Spinal cord (tissue), 10 donors: ENCODE measurements around the gene TRMT112. TPM values are rescaled to one million over a fixed set of nuclear protein-coding genes. Genes with fewer than 3 reads are reported as not detected.
A peak's percentile ranks its signal among the peaks of the same experiment; 100 is the strongest.

Source experiments
- DNase-seq, 6 donors: peaks; one replicate each; pipeline versions ENCODE4 v3.0.0 to v3.0.0-alpha.2; 2013 to 2015; ENCODE audit warnings: low spot score in 6 of 6, low read depth in 4 of 6
- H3K27ac ChIP-seq: one replicate; pipeline ENCODE4 v1.5.1; 2013; ENCODE audit warnings: low read depth, low read length, control low read depth
- H3K27me3 ChIP-seq: one replicate; pipeline ENCODE4 v1.6.1; 2013; ENCODE audit warnings: low read length; ENCODE audit not compliant: control insufficient read depth, insufficient read depth
- H3K36me3 ChIP-seq: one replicate; pipeline ENCODE4 v1.6.1; 2013; ENCODE audit warnings: low read length; ENCODE audit not compliant: control insufficient read depth, insufficient read depth
- H3K4me1 ChIP-seq: one replicate; pipeline ENCODE4 v1.6.1; 2013; ENCODE audit warnings: low read length; ENCODE audit not compliant: control insufficient read depth, insufficient read depth
- H3K4me3 ChIP-seq: one replicate; pipeline ENCODE4 v1.5.1; 2013; ENCODE audit warnings: low read depth, low read length, control low read depth
- H3K9me3 ChIP-seq: one replicate; pipeline ENCODE4 v1.6.1; 2013; ENCODE audit warnings: low read length; ENCODE audit not compliant: control insufficient read depth, insufficient read depth
- WGBS: methylation state at CpG from one replicate; pipeline ENCODE4 v1.1.5; 2013; ENCODE audit warnings: missing lambda C conversion rate; ENCODE audit not compliant: insufficient coverage; 5-methylcytosine and 5-hydroxymethylcytosine counted together
- polyA plus RNA-seq, 2 donors: library from polyadenylated mRNA; unstranded; fragments of 120-200 nt; gene quantifications; one replicate each; pipeline ENCODE4 v1.2.1, GENCODE V29; 2013; ENCODE audit not compliant: insufficient read length in 2 of 2
- total RNA-seq, 2 donors: library from RNA; depleted of rRNA in 1 of 2; stranded (reverse); fragments of 120-200 nt in 1 of 2; fragments of >200 nt in 1 of 2; gene quantifications; one replicate each; pipeline versions ENCODE4 v1.2.3 to v1.2.4, GENCODE V29; 2013 to 2014
- donor health status: healthy.

The TRMT112 gene
- total and polyA plus RNA-seq, 4 donors, result 84.2 to 343 (median 143) TPM

GRCh38 chr11:64342869-64343745 lies 25.7 kb upstream of the TRMT112 start:
- Histone ChIP-seq H3K4me3 (no peak overlapping the region), H3K9me3 (no peaks in the 10 kb centered on the region), H3K27me3 (peaks cover 21% of the 10 kb centered on the region), H3K27ac (no peak overlapping the region), H3K4me1 (peaks cover 32% of the 10 kb centered on the region), H3K36me3 (peaks cover 11% of the 10 kb centered on the region)
- WGBS, result 56% methylated on average over 18 of the region's 29 CpGs
- no peak for DNase-seq

- H3K27me3 ChIP-seq, result peaks cover 21% of the 10 kb centered on the region
- peak overlapping the region; percentile 57 for H3K27ac ChIP-seq
- 15% methylated on average over 53 of the region's 55 CpGs for WGBS
- H3K4me1 ChIP-seq, result peaks cover 30% of the 10 kb centered on the region
- DNase-seq, result peak in 2 of 6 donors; percentile 68 to 81
- peaks cover 11% of the 10 kb centered on the region for H3K36me3 ChIP-seq
- no peaks in the 10 kb centered on the region for H3K9me3 ChIP-seq
- peak overlapping the region; percentile 33 for H3K4me3 ChIP-seq
Measured at GRCh38 chr11:64341851-64342791, 24.8 kb upstream of the TRMT112 start.

- Histone ChIP-seq H3K4me1 (peaks cover 30% of the 10 kb centered on the region), H3K27ac (no peak overlapping the region), H3K27me3 (peaks cover 21% of the 10 kb centered on the region), H3K36me3 (peaks cover 11% of the 10 kb centered on the region), H3K4me3 (no peak overlapping the region), H3K9me3 (no peaks in the 10 kb centered on the region)
- no peak for DNase-seq
- WGBS, result 79% methylated on average over 21 of the region's 21 CpGs
Measured at GRCh38 chr11:64341429-64341828, 24.1 kb upstream of the TRMT112 start.

DNA sequence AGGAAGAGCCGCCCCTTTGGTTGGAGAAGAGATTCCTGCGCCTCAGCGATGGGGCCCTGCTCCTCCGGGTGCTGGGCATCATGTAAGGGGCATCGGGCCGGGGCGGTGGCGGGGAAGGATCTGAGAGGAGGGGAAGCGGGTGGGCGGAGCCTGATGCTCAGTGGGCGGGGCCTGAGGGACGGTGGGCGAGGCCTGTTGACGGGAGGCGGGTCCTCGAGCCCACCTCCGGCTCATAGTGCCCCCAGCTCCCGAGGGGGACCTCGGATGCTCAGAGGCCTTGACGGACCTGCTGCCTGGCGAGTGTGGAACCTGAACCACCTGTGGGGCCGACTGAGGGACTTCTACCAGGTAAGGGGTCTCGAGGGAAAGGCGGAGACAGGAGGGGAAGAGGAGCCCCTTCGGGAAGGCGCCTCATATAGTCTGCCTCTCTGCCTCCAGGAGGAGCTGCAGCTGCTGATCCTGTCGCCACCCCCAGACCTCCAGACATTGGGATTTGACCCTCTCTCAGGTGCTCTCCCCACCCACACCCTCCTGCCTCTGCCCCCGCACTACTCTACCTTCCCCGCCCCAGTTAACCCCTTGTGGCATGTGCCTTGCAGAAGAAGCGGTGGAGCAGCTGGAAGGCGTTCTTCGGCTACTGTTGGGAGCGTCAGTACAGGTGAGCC lies 23.4 kb upstream of the TRMT112 start:
- Histone ChIP-seq H3K4me3 (no peak overlapping the region), H3K4me1 (peaks cover 30% of the 10 kb centered on the region), H3K36me3 (peaks cover 11% of the 10 kb centered on the region), H3K9me3 (no peaks in the 10 kb centered on the region), H3K27me3 (peaks cover 21% of the 10 kb centered on the region), H3K27ac (no peak overlapping the region)
- no peak for DNase-seq
- 13% methylated on average over 30 of the region's 33 CpGs for WGBS

DNA sequence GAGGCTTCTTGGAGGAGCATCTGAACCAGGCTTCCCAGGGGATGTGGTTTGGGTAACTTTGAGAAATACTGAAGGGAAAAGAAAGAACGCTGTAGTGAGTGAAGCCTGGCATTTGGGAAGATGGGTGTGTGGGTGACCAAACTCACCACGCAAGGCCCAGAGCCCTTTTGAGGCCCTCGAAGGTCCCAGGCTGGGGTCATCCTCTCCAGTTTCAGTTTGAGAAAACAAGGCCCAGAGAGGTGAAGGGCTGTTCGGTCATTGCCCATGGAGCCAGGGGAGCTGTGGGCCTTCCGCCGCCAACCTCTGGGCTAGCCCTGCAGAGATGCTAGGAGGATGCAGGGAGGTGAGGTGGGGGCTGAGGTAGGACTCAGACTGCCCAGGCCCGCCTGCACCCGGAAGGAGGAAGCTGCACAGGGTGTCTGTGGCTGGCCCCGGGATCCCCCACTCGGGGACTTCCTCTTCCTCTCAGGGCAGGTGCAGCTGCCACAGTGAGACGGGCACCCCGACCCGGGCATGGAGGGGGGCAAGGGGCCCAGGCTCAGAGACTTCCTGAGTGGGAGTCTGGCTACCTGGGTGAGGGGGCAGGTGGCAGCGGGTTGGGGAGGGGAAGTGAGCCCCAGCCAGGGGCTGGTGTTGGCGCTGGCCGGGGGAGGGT lies 22.5 kb upstream of the TRMT112 start, which contains the start of gene CCDC88B:
CCDC88B (plus strand) TSS at position 451 of the 655 bp plus-strand sequence; CDS start at position 514, 63 bp downstream.
- WGBS, result 78% methylated on average over 16 of the region's 16 CpGs
- Histone ChIP-seq H3K27me3 (peaks cover 21% of the 10 kb centered on the region), H3K27ac (no peak within 1 kb of the TSS), H3K9me3 (no peaks in the 10 kb centered on the region), H3K4me3 (no peak within 1 kb of the TSS), H3K36me3 (peaks cover 11% of the 10 kb centered on the region), H3K4me1 (peaks cover 30% of the 10 kb centered on the region)
- DNase-seq, result no peak

DNA sequence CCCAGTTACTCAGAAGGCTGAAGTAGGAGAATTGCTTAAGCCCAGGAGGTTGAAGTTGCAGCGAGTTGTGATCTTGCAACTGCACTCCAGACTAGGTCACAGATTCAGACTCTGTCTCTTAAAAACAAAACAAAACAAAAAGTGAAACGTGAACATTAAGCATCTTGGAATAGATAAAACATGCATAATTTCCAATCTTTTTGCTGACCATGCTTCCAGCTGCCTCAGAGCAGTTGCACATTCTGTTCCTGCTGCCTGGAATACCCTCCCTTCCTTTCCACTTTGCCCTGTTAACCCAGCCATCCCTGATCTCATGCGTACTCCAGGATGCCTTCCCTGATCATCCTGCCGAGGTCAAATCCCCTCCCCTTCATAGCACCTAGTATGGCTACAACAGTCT lies 21.9 kb upstream of the TRMT112 start:
- Histone ChIP-seq H3K36me3 (peaks cover 7% of the 10 kb centered on the region), H3K4me3 (no peak overlapping the region), H3K27me3 (peaks cover 21% of the 10 kb centered on the region), H3K9me3 (no peaks in the 10 kb centered on the region), H3K27ac (no peak overlapping the region), H3K4me1 (peaks cover 30% of the 10 kb centered on the region)
- 85% methylated on average over 2 of the region's 4 CpGs for WGBS
- DNase-seq, result no peak

DNA sequence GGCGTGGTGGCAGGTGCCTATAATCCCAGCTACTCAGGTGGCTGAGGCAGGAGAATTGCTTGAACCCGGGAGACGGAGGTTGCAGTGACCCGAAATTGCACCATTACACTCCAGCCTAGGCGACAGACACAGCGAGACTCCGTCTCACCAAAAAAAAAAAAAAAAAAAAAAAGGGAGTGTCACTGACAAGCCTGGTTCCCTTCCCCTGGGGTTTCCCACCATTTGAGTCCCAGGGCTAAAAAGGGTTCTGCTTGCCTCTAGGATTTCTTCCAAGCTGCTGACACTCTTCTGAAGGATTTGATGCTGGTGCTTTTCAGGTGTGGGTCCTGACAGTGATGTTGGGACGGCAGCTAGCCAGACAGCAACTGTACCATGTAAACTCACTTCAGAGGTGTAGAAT lies 21.4 kb upstream of the TRMT112 start:
- no peak overlapping the region for H3K4me3 ChIP-seq
- peaks cover 21% of the 10 kb centered on the region for H3K27me3 ChIP-seq
- DNase-seq, result no peak
- no peaks in the 10 kb centered on the region for H3K9me3 ChIP-seq
- H3K4me1 ChIP-seq, result peaks cover 30% of the 10 kb centered on the region
- H3K27ac ChIP-seq, result no peak overlapping the region
- H3K36me3 ChIP-seq, result peaks cover 4% of the 10 kb centered on the region
- WGBS, result 82% methylated on average over 1 of the region's 8 CpGs

- Histone ChIP-seq H3K27ac (no peak overlapping the region), H3K4me1 (peaks cover 22% of the 10 kb centered on the region), H3K9me3 (no peaks in the 10 kb centered on the region), H3K4me3 (no peak overlapping the region), H3K36me3 (peaks cover 4% of the 10 kb centered on the region), H3K27me3 (peaks cover 16% of the 10 kb centered on the region)
- DNase-seq, result no peak
- 92% methylated on average over 2 of the region's 8 CpGs for whole genome bisulfite sequencing
Measured at GRCh38 chr11:64337538-64338249, 20.3 kb upstream of the TRMT112 start.
